Activated naive CD4-positive, alpha-beta T cell treated with anti-CD3 and anti-CD28 coated beads for 36 hours (primary cell): Measurements from ENCODE around the gene EEF1E1. TPM values are rescaled to one million over a fixed set of nuclear protein-coding genes. Genes with fewer than 3 reads are reported as not detected.

Source experiments
- CTCF ChIA-PET: fragments of 350-600 bp; sonication (Branson Sonifier 250); formaldehyde crosslinking; loops from one replicate; lab custom pipeline; 2021; ENCODE audit warnings: antibody characterized with exemption; lab: Charles Lee
- DNase-seq: peaks from one replicate; pipeline ENCODE4 v3.0.0-alpha.2; 2020
- H3K27ac Mint-ChIP-seq: one replicate; pipeline ENCODE4 v1.8.0; 2021; ENCODE audit warnings: mild to moderate bottlenecking, mixed read lengths
- H3K27me3 Mint-ChIP-seq: one replicate; pipeline ENCODE4 v1.8.0; 2021; ENCODE audit warnings: low read depth, mixed read lengths
- H3K36me3 Mint-ChIP-seq: one replicate; pipeline ENCODE4 v1.8.0; 2021; ENCODE audit warnings: low read depth, mixed read lengths
- H3K4me1 Mint-ChIP-seq: one replicate; pipeline ENCODE4 v1.8.0; 2021; ENCODE audit warnings: low read depth, mixed read lengths
- H3K4me3 Mint-ChIP-seq: one replicate; pipeline ENCODE4 v1.8.0; 2021; ENCODE audit warnings: mild to moderate bottlenecking, moderate library complexity, mixed read lengths
- H3K9me3 Mint-ChIP-seq: one replicate; pipeline ENCODE4 v1.8.0; 2021; ENCODE audit warnings: mixed read lengths
- intact Hi-C: fragments of 100-400 bp; cut with micrococcal nuclease; formaldehyde crosslinking; loops from one replicate; pipeline ENCODE4 v1.15.1; 2023
- total RNA-seq, 2 experiments: library from RNA; stranded (reverse); gene quantifications; one replicate each; pipeline ENCODE4 v1.2.3, GENCODE V29; 2021

Gene EEF1E1
- total RNA-seq = 10 to 100 TPM; 65.2 to 71.2 TPM

GRCh38 chr6:8102122-8102958 is at the start of gene EEF1E1:
TSS of gene EEF1E1 (minus strand) at chr6:8102548. CDS start at chr6:8102521, 27 bp downstream.
- CTCF ChIA-PET = interaction anchor here (1.0 to 1.2 kb wide), 2 partner anchors 38 to 117 kb away, joined by 5 to 13 read pairs; partner anchors contain the start of gene BLOC1S5
- intact Hi-C loops = loop anchor here (1.0 to 5.0 kb wide), 7 partner anchors 38 to 789 kb away; partner anchors contain the start of genes BLOC1S5, CAGE1, RIOK1 and SLC35B3
- peaks cover 19% of the 10 kb centered on the region for H3K36me3 Mint-ChIP-seq
- peaks cover 35% of the 10 kb centered on the region for H3K4me1 Mint-ChIP-seq
- peak within 1 kb of the TSS; percentile 96 for H3K4me3 Mint-ChIP-seq
- H3K27ac Mint-ChIP-seq = peak within 1 kb of the TSS; percentile 92
- no peaks in the 10 kb centered on the region for H3K9me3 Mint-ChIP-seq
- peak; percentile 99 for DNase-seq
- peaks cover 16% of the 10 kb centered on the region for H3K27me3 Mint-ChIP-seq

DNA sequence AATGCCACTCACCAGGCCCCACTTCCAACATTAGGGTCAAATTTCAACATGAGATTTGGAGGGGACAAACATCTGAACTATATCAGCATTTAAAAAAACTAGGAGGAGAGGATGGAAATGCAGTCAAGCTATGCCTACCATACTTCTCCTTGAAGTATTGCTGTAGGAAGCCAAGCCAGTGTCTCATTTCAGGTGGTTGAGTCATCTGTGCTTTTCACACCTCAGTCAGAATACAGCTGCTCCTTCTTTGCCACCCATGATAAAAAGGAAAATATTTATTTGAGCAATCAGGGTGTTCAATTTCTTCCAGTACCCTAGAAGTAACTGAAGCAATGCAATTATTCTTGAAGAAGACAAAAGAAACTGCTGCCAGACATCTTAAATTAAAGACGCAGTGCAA is 47.0 kb upstream of the EEF1E1 start:
- Mint-ChIP-seq H3K27ac (no peak overlapping the region), H3K4me1 (no peaks in the 10 kb centered on the region), H3K4me3 (no peak overlapping the region), H3K27me3 (peaks cover 5% of the 10 kb centered on the region), H3K36me3 (no peaks in the 10 kb centered on the region), H3K9me3 (no peaks in the 10 kb centered on the region)
- CTCF ChIA-PET = no interaction called here
- intact Hi-C loops = no loop called here
- DNase-seq = no peak

DNA sequence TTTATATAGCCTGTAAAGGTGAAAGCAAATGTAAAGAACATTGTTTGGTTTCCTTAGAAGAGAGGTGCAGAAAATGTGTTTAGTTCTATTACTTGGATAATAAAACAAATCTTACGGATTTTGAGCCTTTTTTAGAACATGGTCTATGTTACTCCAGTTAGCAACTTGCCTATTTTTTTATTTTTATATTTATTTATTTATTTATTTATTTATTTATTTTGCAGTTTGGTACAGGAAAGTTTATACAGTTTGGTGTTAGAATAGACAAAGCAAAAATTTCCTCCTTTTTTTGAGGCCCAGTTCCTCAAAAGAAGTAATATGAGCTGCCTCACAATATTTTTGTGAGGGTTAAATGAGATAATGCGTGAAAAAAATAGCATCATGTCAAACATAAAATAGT is 41.6 kb upstream of the EEF1E1 start:
- H3K4me1 Mint-ChIP-seq = no peaks in the 10 kb centered on the region
- no peak for DNase-seq
- no peak overlapping the region for H3K27ac Mint-ChIP-seq
- no peak overlapping the region for H3K4me3 Mint-ChIP-seq
- intact Hi-C loops = no loop called here
- no peaks in the 10 kb centered on the region for H3K27me3 Mint-ChIP-seq
- H3K36me3 Mint-ChIP-seq = no peaks in the 10 kb centered on the region
- H3K9me3 Mint-ChIP-seq = no peaks in the 10 kb centered on the region
- CTCF ChIA-PET = interaction anchor here (0.7 kb wide), 1 partner anchor 15 kb away, joined by 3 read pairs; no protein-coding TSS in a partner anchor

DNA sequence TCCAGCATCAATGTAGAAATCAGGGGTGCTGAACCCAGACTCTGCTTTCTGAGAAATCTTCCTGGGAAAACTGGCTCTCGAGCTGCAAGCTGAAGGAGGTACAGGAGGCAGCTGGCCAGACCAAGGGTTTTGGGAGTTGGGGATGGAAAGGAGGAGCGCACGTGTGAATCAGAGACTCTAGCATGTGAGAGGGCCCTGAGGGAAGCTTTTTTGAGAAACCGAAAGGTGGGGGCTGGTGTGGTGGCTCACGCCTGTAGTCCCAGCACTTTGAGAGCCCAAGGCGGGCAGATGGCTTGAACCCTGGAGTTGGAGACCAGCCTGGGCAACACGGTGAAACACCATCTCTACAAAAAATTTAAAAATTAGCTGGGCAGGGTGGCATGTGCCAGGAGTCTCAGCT is 37.1 kb upstream of the EEF1E1 start:
- CTCF ChIA-PET = interaction anchor here (1.2 kb wide), 1 partner anchor 8 kb away, joined by 3 read pairs; no protein-coding TSS in a partner anchor
- Mint-ChIP-seq H3K27ac (no peak overlapping the region), H3K4me1 (no peaks in the 10 kb centered on the region), H3K36me3 (no peaks in the 10 kb centered on the region), H3K9me3 (no peaks in the 10 kb centered on the region), H3K27me3 (peaks cover 5% of the 10 kb centered on the region), H3K4me3 (no peak overlapping the region)
- no peak for DNase-seq
- intact Hi-C loops = no loop called here

GRCh38 chr6:8137529-8137939 is 35.2 kb upstream of the EEF1E1 start:
- intact Hi-C loops = no loop called here
- Mint-ChIP-seq H3K9me3 (no peaks in the 10 kb centered on the region), H3K27ac (no peak overlapping the region), H3K36me3 (no peaks in the 10 kb centered on the region), H3K4me3 (no peak overlapping the region), H3K4me1 (no peaks in the 10 kb centered on the region), H3K27me3 (peaks cover 5% of the 10 kb centered on the region)
- CTCF ChIA-PET = no interaction called here
- no peak for DNase-seq

DNA sequence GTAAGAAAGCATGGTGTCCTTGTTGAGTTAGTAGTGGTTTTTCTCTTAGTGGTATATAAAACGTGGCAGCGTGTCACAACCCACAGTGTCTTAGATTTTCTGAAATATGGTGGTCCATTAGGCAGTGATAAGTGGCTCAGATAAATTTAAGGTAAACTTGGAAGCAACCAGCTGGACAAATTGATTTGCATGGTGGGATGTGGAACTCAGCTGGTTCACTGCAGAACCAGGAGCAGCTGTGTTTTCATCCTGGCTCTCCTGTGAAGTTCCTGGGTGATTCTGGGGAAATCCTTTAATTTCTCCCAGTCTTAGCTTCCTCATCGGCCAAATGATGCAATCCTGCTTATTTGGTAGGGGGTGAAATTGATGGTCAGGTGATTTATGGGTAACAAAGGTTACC is 32.9 kb upstream of the EEF1E1 start:
- no peaks in the 10 kb centered on the region for H3K9me3 Mint-ChIP-seq
- CTCF ChIA-PET = no interaction called here
- H3K27ac Mint-ChIP-seq = no peak overlapping the region
- intact Hi-C loops = no loop called here
- H3K4me1 Mint-ChIP-seq = no peaks in the 10 kb centered on the region
- H3K36me3 Mint-ChIP-seq = no peaks in the 10 kb centered on the region
- DNase-seq = no peak
- no peak overlapping the region for H3K4me3 Mint-ChIP-seq
- peaks cover 13% of the 10 kb centered on the region for H3K27me3 Mint-ChIP-seq

GRCh38 chr6:8132130-8132529 is 29.8 kb upstream of the EEF1E1 start:
- H3K27me3 Mint-ChIP-seq = peaks cover 11% of the 10 kb centered on the region
- no peak overlapping the region for H3K4me3 Mint-ChIP-seq
- H3K27ac Mint-ChIP-seq = no peak overlapping the region
- no peaks in the 10 kb centered on the region for H3K4me1 Mint-ChIP-seq
- no peaks in the 10 kb centered on the region for H3K36me3 Mint-ChIP-seq
- intact Hi-C loops = no loop called here
- no peaks in the 10 kb centered on the region for H3K9me3 Mint-ChIP-seq
- CTCF ChIA-PET = interaction anchor here (0.9 to 4.6 kb wide), 5 partner anchors 13 to 93 kb away, joined by 3 to 99 read pairs (median 4); no protein-coding TSS in a partner anchor
- no peak for DNase-seq

DNA sequence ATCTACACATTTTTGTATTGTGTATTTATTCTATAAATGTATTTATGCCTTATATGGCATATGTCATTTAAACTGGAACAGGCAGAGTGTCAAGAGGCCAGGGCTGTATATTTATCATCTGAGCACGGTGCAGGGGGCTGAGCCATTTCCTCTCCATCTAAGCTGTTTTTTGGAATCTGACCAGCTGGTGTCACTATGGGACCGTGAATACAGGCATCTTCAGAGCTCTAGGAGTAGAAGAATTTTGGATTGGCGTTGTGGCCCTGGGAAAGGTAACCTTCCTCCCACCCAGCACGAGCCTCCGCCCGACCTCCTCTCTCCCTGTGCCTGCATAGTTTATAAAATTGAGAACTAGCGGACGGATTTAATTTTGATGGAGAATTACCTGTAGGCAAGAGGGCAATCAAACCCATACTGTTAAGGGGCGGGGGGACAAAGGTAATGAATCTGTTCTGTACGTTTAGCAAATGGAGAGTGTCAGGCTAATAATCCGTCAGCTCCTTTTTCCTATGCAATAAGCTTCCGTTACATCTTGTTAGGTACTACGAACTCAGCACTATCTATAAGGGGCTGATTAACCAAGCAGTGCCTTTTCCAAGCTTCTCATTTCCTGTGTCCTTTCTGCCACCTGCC is 29.0 kb upstream of the EEF1E1 start:
- intact Hi-C loops = loop anchor here (1.0 kb wide), 1 partner anchor 88 kb away; no protein-coding TSS in a partner anchor

GRCh38 chr6:8130399-8130798 is 28.1 kb upstream of the EEF1E1 start:
- H3K27ac Mint-ChIP-seq = no peak overlapping the region
- H3K27me3 Mint-ChIP-seq = peaks cover 11% of the 10 kb centered on the region
- no peaks in the 10 kb centered on the region for H3K4me1 Mint-ChIP-seq
- H3K9me3 Mint-ChIP-seq = no peaks in the 10 kb centered on the region
- H3K36me3 Mint-ChIP-seq = no peaks in the 10 kb centered on the region
- H3K4me3 Mint-ChIP-seq = no peak overlapping the region
- intact Hi-C loops = no loop called here
- no peak for DNase-seq
- CTCF ChIA-PET = interaction anchor here (0.6 to 4.6 kb wide), 8 partner anchors 9 to 456 kb away, joined by 3 to 99 read pairs (median 4); no protein-coding TSS in a partner anchor

More for the DNA sequence above, 29.0 kb upstream of the EEF1E1 start:
- Mint-ChIP-seq H3K27me3 (peaks cover 11% of the 10 kb centered on the region), H3K4me3 (no peak overlapping the region), H3K27ac (no peak overlapping the region), H3K9me3 (no peaks in the 10 kb centered on the region), H3K4me1 (no peaks in the 10 kb centered on the region), H3K36me3 (no peaks in the 10 kb centered on the region)
- DNase-seq = peak; percentile 66
- CTCF ChIA-PET = interaction anchor here (0.6 to 4.6 kb wide), 15 partner anchors 8 to 457 kb away, joined by 3 to 99 read pairs (median 4); no protein-coding TSS in a partner anchor

GRCh38 chr6:8123236-8123635 is 20.9 kb upstream of the EEF1E1 start:
- no peaks in the 10 kb centered on the region for H3K36me3 Mint-ChIP-seq
- no peak for DNase-seq
- no peak overlapping the region for H3K4me3 Mint-ChIP-seq
- no peak overlapping the region for H3K27ac Mint-ChIP-seq
- intact Hi-C loops = no loop called here
- no peaks in the 10 kb centered on the region for H3K9me3 Mint-ChIP-seq
- no peaks in the 10 kb centered on the region for H3K4me1 Mint-ChIP-seq
- CTCF ChIA-PET = interaction anchor here (0.7 to 1.0 kb wide), 3 partner anchors 96 to 400 kb away, joined by 3 to 4 read pairs (median 3); no protein-coding TSS in a partner anchor
- H3K27me3 Mint-ChIP-seq = peaks cover 7% of the 10 kb centered on the region

DNA sequence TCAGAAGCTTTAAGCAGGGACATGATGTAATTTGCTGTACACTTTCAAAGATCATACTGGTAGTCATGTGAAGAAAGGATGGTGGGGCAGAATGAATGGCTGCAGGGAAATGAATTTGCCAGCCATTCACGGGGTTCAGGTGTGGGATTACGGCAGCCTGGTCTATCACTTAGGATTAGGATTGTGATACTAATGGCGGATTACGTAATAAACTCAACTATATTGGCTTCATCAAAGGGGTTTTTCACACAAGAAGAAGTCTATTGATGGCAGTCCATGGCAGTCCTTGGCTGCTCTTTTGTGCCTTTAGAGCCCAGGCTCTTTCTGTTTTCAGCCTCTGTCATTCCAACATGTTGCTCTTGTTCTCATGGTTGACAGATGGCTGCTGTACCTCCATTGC is 12.6 kb upstream of the EEF1E1 start:
- peaks cover 15% of the 10 kb centered on the region for H3K27me3 Mint-ChIP-seq

GRCh38 chr6:8113131-8113654 is 10.8 kb upstream of the EEF1E1 start:
- H3K36me3 Mint-ChIP-seq = no peaks in the 10 kb centered on the region
- CTCF ChIA-PET = no interaction called here
- intact Hi-C loops = no loop called here
- no peak for DNase-seq
- H3K9me3 Mint-ChIP-seq = no peaks in the 10 kb centered on the region
- H3K27me3 Mint-ChIP-seq = peaks cover 17% of the 10 kb centered on the region
- H3K4me3 Mint-ChIP-seq = no peak overlapping the region
- H3K27ac Mint-ChIP-seq = no peak overlapping the region
- H3K4me1 Mint-ChIP-seq = no peaks in the 10 kb centered on the region

More for the DNA sequence above, 12.6 kb upstream of the EEF1E1 start:
- DNase-seq = no peak
- Mint-ChIP-seq H3K9me3 (no peaks in the 10 kb centered on the region), H3K4me1 (no peaks in the 10 kb centered on the region), H3K27ac (no peak overlapping the region), H3K4me3 (no peak overlapping the region), H3K36me3 (no peaks in the 10 kb centered on the region)
- intact Hi-C loops = no loop called here
- CTCF ChIA-PET = no interaction called here
